ENCODE data around the gene LRRFIP1. TPM values are rescaled to one million over a fixed set of nuclear protein-coding genes. Genes with fewer than 3 reads are reported as not detected.

Gene LRRFIP1
- total and polyA plus RNA-seq, 2 donors (not counting 3 experiments of a cell fraction or from before 2014, with no cell fraction given) = 39.2 to 179 TPM

GRCh38 chr2:237598468-237599208, 28.7 kb upstream of the LRRFIP1 start:
- Histone ChIP-seq H4K20me1 (replicated peaks; ENCODE audit: control insufficient read depth, extremely low read depth, insufficient read depth, low read length) (no peaks in the 10 kb centered on the region), H3K4me3 (replicated peaks in 1 of 3; ENCODE audit: insufficient read depth in 1 of 3, low read depth in 1 of 3, low read length in 3 of 3) (no peak overlapping the region), H3K4me2 (ENCODE audit: insufficient read depth, low read length) (no peak overlapping the region), H2AFZ (ENCODE audit: low read depth, low read length) (no peak overlapping the region), H3K9ac (replicated peaks; ENCODE audit: extremely low read depth, insufficient read depth, low read length) (no peak overlapping the region), H3K36me3 (ENCODE audit: control insufficient read depth in 2 of 2, extremely low read depth in 1 of 2, insufficient read depth in 2 of 2, low read length in 2 of 2) (no peaks in the 10 kb centered on the region), H3K9me3 (replicated peaks; ENCODE audit: control insufficient read depth, insufficient read depth, low read length) (no peaks in the 10 kb centered on the region), H3K27ac (ENCODE audit: insufficient read depth, low read depth, low read length) (no peak overlapping the region), H3K9me1 (replicated peaks; ENCODE audit: control insufficient read depth, extremely low read depth, insufficient read depth, low read length) (no peaks in the 10 kb centered on the region), H3K79me2 (ENCODE audit: control insufficient read depth, insufficient read depth, low read length) (no peaks in the 10 kb centered on the region), H3K27me3 (ENCODE audit: control insufficient read depth in 2 of 2, insufficient read depth in 2 of 2, low read length in 2 of 2) (no peaks in the 10 kb centered on the region), H3K4me1 (ENCODE audit: control insufficient read depth, extremely low read depth, insufficient read depth, low read length) (peaks cover 18% of the 10 kb centered on the region)
- DNase-seq (ENCODE audit: low read depth, low spot score) (no peak), FAIRE-seq (no peak)
- ChIA-PET POLR2A (no interaction called here), CTCF (interaction anchor here (0.9 kb wide), 1 partner anchor 8 kb away, joined by 3 read pairs; the partner anchor contains the start of gene RAB17)
- dilution Hi-C loops (cut with MboI; ENCODE audit: extremely low pct_ligation_motif_present, low sequenced_read_pairs) = no loop called here
- BruUV-seq (replicated peaks) = no TSS peak
- TF ChIP-seq MYC (IDR thresholded peaks at IDR 0.05; ENCODE audit: low read depth, low read length) = no peak
- TF ChIP-seq, protein P1, sequence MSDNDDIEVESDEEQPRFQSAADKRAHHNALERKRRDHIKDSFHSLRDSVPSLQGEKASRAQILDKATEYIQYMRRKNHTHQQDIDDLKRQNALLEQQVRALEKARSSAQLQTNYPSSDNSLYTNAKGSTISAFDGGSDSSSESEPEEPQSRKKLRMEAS (IDR thresholded peaks at IDR 0.05; ENCODE audit: insufficient read depth, insufficient read length) = no peak
- no peak for TF ChIP-seq GATA2 (IDR thresholded peaks at IDR 0.05; ENCODE audit: insufficient read depth, insufficient read length, low read depth, low read length)
- TF ChIP-seq JUN (IDR thresholded peaks at IDR 0.05; ENCODE audit: borderline replicate concordance, insufficient read depth, insufficient read length, low read depth) = no peak
- TF ChIP-seq FOS (IDR thresholded peaks at IDR 0.05; ENCODE audit: borderline replicate concordance, insufficient read depth, low read length) = no peak
- no peak for TF ChIP-seq POLR2A (IDR thresholded peaks at IDR 0.05; ENCODE audit: low read depth, low read length)
- no peak for TF ChIP-seq CTCF (IDR thresholded peaks at IDR 0.05; ENCODE audit: extremely low read depth in 1 of 2, insufficient read depth in 1 of 2, low read depth in 1 of 2, low read length in 2 of 2)
- no peak for TF ChIP-seq EZH2 (IDR thresholded peaks at IDR 0.05; ENCODE audit: borderline replicate concordance, low read depth, low read length, severe bottlenecking)
- TF ChIP-seq POLR2AphosphoS5 (IDR thresholded peaks at IDR 0.05; ENCODE audit: insufficient read depth, low read depth, low read length) = no peak
- intact Hi-C loops (cut with micrococcal nuclease) = no loop called here

All from endothelial cell of umbilical vein (primary cell).